Sigmoid colon (tissue), 4 donors: ENCODE data around the gene PTPN3.

Experiments used
- CTCF ChIP-seq, 4 experiments: fragments of 450-650 bp in 3 of 4; fragments of 200-600 bp in 1 of 4; IDR thresholded peaks; one replicate each; pipeline ENCODE4 v1.5.1; 2016 to 2019; ENCODE audit warnings: antibody characterized with exemption in 4 of 4, mild to moderate bottlenecking in 3 of 4, moderate library complexity in 2 of 4
- EP300 ChIP-seq, 4 donors: sonication (generic); formaldehyde crosslinking; IDR thresholded peaks; one replicate each; pipeline ENCODE4 v1.6.1; 2017; ENCODE audit warnings: antibody characterized with exemption in 4 of 4
- POLR2A ChIP-seq, 2 donors: fragments of 450-650 bp; IDR thresholded peaks; one replicate each; pipeline ENCODE4 v1.6.1; 2016; ENCODE audit warnings: antibody characterized with exemption in 2 of 2, mild to moderate bottlenecking in 2 of 2, moderate library complexity in 2 of 2
- POLR2AphosphoS5 ChIP-seq, 4 donors: sonication (generic); formaldehyde crosslinking; IDR thresholded peaks; one replicate each; pipeline ENCODE4 v1.6.1; 2017; ENCODE audit warnings: antibody characterized with exemption in 4 of 4

- no peak for TF ChIP-seq CTCF (IDR thresholded peaks at IDR 0.05)
- TF ChIP-seq POLR2A (IDR thresholded peaks at IDR 0.05): no peak
- TF ChIP-seq EP300 (IDR thresholded peaks at IDR 0.05): no peak
- no peak for TF ChIP-seq POLR2AphosphoS5 (IDR thresholded peaks at IDR 0.05)
Measured at GRCh38 chr9:109474944-109475343, 23.2 kb downstream of the PTPN3 start.
